Fibroblast of lung (primary cell): ENCODE data around the gene SUSD1. TPM values are rescaled to one million over a fixed set of nuclear protein-coding genes. Genes with fewer than 3 reads are reported as not detected.

ENCODE experiments used
- DNase-seq, 2 donors: peaks; one replicate each; pipeline versions ENCODE4 v3.0.0 to v3.0.0-alpha.2; 2010; ENCODE audit warnings: low read depth in 2 of 2
- H2AFZ ChIP-seq: 2 replicates; pipeline ENCODE4 v1.5.1; 2012; ENCODE audit warnings: low read length, control low read depth, inconsistent platforms
- H3K27ac ChIP-seq: 2 replicates; pipeline ENCODE4 v1.5.1; 2011; ENCODE audit warnings: low read length, control low read depth; ENCODE audit not compliant: insufficient read depth
- H3K27me3 ChIP-seq: 2 replicates; pipeline ENCODE4 v1.5.1; 2011; ENCODE audit warnings: mild to moderate bottlenecking, low read length; ENCODE audit not compliant: control insufficient read depth, insufficient read depth
- H3K36me3 ChIP-seq: 2 replicates; pipeline ENCODE4 v1.5.1; 2011; ENCODE audit warnings: low read length; ENCODE audit not compliant: control insufficient read depth, insufficient read depth
- H3K4me1 ChIP-seq: 2 replicates; pipeline ENCODE4 v1.5.1; 2011; ENCODE audit warnings: low read length; ENCODE audit not compliant: control insufficient read depth, insufficient read depth; ENCODE audit errors: extremely low read depth
- H3K4me2 ChIP-seq: 2 replicates; pipeline ENCODE4 v1.5.1; 2011; ENCODE audit warnings: low read length, control low read depth; ENCODE audit not compliant: insufficient read depth; ENCODE audit errors: extremely low read depth
- H3K4me3 ChIP-seq, 4 experiments: fragments of 200-600 bp in 1 of 4; sonication (generic) in 1 of 4; replicated peaks in 1 of 4; 2 replicates each; pipeline ENCODE4 v1.5.1; 2011 to 2016; ENCODE audit warnings: low read length in 4 of 4, low read depth in 3 of 4, mild to moderate bottlenecking in 3 of 4, control low read depth in 2 of 4, inconsistent platforms in 1 of 4, mixed read lengths in 1 of 4; ENCODE audit not compliant: insufficient read depth in 1 of 4; ENCODE audit errors: control extremely low read depth in 1 of 4
- H3K79me2 ChIP-seq: 2 replicates; pipeline ENCODE4 v1.5.1; 2012; ENCODE audit warnings: mild to moderate bottlenecking, low read length, inconsistent platforms; ENCODE audit not compliant: control insufficient read depth, insufficient read depth
- H3K9ac ChIP-seq: 2 replicates; pipeline ENCODE4 v1.5.1; 2011; ENCODE audit warnings: mild to moderate bottlenecking, low read length, control low read depth; ENCODE audit not compliant: insufficient read depth
- H3K9me3 ChIP-seq: 2 replicates; pipeline ENCODE4 v1.5.1; 2012; ENCODE audit warnings: low read depth, low read length; ENCODE audit not compliant: control insufficient read depth, insufficient read depth
- H4K20me1 ChIP-seq: 2 replicates; pipeline ENCODE4 v1.5.1; 2011; ENCODE audit warnings: low read length; ENCODE audit not compliant: control insufficient read depth, insufficient read depth; ENCODE audit errors: extremely low read depth
- EZH2 ChIP-seq: IDR thresholded peaks from 2 replicates; pipeline ENCODE4 v1.5.1; 2012; ENCODE audit warnings: low read length, control low read depth, mild to moderate bottlenecking; ENCODE audit errors: missing control alignments
- polyA plus RNA-seq, 2 donors: library from polyadenylated mRNA; depleted of rRNA in 1 of 2; stranded (reverse) in 1 of 2; unstranded in 1 of 2; fragments of >200 nt; gene quantifications; 2 replicates each; pipeline ENCODE4 v1.2.1, GENCODE V29; 2011 to 2012; ENCODE audit warnings: missing spikeins in 1 of 2
- total RNA-seq: library from RNA; depleted of rRNA; stranded (reverse); fragments of >200 nt; gene quantifications from 2 replicates; pipeline ENCODE4 v1.2.1, GENCODE V29; 2014
- TF ChIP-seq, protein P1 (sequence below), 2 donors: IDR thresholded peaks in 1 of 2; conservative IDR thresholded peaks in 1 of 2; 1 replicate in 1 of 2; 2 replicates in 1 of 2; pipeline ENCODE4 v1.5.1; 2011 to 2012; ENCODE audit warnings: low read length in 2 of 2, control low read depth in 1 of 2, inconsistent platforms in 1 of 2, low read depth in 1 of 2, mild to moderate bottlenecking in 1 of 2

Gene SUSD1
- total and polyA plus RNA-seq, 2 donors (not counting 1 experiment from before 2014, with no cell fraction given): 27.4 to 28.6 TPM

DNA sequence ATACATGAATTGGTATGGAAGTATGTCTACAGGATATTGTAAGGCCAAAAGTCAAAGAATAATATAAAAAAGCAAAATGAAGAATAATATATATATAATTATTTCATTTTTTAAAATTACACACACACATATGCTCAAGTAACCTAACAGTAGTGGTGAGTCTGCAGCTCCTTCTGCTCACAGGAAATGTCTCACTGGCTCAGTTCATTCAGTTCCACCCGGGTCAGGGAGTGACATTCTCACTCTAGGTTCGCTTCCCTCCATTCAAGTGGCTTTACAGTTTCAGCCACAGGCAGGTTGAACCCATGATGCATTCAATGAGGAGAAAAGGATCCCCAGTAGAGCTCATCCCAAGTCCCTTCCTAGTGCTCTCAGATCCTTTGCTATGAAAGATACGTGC lies 90.8 kb downstream of the SUSD1 start:
- DNase-seq: no peak
- no peaks in the 10 kb centered on the region for H4K20me1 ChIP-seq
- no peak overlapping the region for H3K4me2 ChIP-seq
- no peaks in the 10 kb centered on the region for H3K36me3 ChIP-seq
- H3K4me1 ChIP-seq: no peaks in the 10 kb centered on the region
- no peak overlapping the region for H3K9ac ChIP-seq
- TF ChIP-seq EZH2: no peak
- TF ChIP-seq, protein P1, sequence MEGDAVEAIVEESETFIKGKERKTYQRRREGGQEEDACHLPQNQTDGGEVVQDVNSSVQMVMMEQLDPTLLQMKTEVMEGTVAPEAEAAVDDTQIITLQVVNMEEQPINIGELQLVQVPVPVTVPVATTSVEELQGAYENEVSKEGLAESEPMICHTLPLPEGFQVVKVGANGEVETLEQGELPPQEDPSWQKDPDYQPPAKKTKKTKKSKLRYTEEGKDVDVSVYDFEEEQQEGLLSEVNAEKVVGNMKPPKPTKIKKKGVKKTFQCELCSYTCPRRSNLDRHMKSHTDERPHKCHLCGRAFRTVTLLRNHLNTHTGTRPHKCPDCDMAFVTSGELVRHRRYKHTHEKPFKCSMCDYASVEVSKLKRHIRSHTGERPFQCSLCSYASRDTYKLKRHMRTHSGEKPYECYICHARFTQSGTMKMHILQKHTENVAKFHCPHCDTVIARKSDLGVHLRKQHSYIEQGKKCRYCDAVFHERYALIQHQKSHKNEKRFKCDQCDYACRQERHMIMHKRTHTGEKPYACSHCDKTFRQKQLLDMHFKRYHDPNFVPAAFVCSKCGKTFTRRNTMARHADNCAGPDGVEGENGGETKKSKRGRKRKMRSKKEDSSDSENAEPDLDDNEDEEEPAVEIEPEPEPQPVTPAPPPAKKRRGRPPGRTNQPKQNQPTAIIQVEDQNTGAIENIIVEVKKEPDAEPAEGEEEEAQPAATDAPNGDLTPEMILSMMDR (conservative IDR thresholded peaks at IDR 0.05 in 1 of 2, IDR thresholded peaks at IDR 0.05 in 1 of 2; ENCODE audit: low read depth in 1 of 2, low read length in 2 of 2): no peak
- H3K79me2 ChIP-seq: no peaks in the 10 kb centered on the region
- no peak overlapping the region for H3K27ac ChIP-seq
- H2AFZ ChIP-seq: no peak overlapping the region
- H3K9me3 ChIP-seq: no peaks in the 10 kb centered on the region
- H3K4me3 ChIP-seq: no peak overlapping the region
- H3K27me3 ChIP-seq: no peaks in the 10 kb centered on the region

DNA sequence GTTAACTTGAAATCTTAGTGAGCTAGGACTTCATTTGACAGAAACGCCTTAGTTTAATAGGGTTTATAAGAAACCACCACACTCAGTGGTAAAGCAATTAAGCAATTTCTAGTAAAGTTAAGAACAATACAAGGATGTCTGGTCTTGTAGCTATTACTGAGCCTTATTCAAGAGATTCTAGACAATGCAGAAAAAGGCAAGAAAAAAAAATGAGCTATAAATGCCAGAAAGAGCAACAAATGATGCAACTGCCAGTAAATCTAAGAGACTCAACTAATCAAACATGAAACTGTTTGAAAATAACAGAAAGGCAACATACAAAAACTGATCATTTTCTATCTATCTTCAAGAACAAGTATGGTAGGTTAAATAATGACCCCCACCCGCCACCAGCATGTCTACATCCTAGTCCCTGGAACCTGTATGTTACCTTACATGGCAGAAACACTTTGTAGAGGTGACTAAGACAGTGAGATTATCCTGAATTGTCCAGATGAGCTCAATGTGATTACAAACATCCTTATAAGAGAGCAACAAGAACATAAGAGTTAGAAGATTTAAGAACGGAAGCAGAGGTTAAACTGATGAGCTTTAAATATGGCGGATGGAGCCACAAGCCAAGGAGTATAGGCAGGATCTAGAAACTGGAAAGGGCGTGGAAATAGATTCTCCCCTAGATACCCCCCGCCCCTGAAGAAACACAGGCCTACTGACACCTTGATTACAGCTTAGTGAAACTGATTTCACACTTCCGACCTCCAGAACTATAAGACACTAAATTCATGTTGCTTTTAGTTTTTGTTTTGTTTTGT lies 93.0 kb downstream of the SUSD1 start:
- H3K27ac ChIP-seq: no peak overlapping the region
- H3K4me1 ChIP-seq: no peaks in the 10 kb centered on the region
- no peak overlapping the region for H3K4me3 ChIP-seq
- H3K36me3 ChIP-seq: no peaks in the 10 kb centered on the region
- H4K20me1 ChIP-seq: no peaks in the 10 kb centered on the region
- no peak overlapping the region for H3K9ac ChIP-seq
- no peak overlapping the region for H2AFZ ChIP-seq
- H3K27me3 ChIP-seq: no peaks in the 10 kb centered on the region
- DNase-seq: peak in 1 of 2 donors; percentile 67
- H3K79me2 ChIP-seq: no peaks in the 10 kb centered on the region
- H3K4me2 ChIP-seq: no peak overlapping the region
- TF ChIP-seq EZH2: no peak
- TF ChIP-seq, protein P1 (conservative IDR thresholded peaks at IDR 0.05 in 1 of 2, IDR thresholded peaks at IDR 0.05 in 1 of 2; ENCODE audit: low read depth in 1 of 2, low read length in 2 of 2): no peak
- no peaks in the 10 kb centered on the region for H3K9me3 ChIP-seq

DNA sequence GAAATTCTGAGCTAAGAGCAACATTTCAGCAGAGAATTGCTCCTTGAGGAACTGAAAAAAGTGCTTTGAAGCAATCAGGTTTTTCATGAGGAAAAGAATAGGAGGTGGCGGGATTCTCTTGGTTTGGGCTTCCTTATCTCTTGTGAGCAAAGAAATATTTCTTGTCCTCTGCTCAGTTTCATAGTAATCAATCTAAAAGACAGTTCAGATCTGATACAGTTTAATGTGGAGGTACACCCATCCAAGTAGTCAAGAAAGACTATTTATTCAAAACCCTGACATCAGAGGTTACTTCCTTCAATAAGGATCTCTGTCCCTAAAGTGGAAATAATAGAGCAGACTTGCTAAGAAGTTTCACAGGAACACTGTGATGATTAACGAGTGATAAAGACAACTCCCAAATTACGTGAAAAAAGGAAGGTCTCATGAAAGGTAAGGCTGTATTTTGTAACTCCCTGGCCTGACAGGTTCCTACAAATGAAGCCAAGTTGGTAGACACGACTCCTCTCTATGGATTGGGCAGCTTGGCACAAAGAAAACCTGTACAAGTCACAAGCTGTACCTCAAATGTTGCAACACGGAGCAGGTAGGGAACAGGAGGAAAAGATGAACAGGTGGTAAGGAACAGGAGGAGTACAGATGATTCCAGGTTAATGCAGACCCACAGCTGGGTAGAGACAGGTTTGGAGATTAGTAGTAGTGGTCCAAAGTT lies 94.1 kb downstream of the SUSD1 start:
- H4K20me1 ChIP-seq: no peaks in the 10 kb centered on the region
- no peak overlapping the region for H3K27ac ChIP-seq
- H3K4me2 ChIP-seq: no peak overlapping the region
- H3K4me1 ChIP-seq: no peaks in the 10 kb centered on the region
- TF ChIP-seq EZH2: no peak
- TF ChIP-seq, protein P1 (conservative IDR thresholded peaks at IDR 0.05 in 1 of 2, IDR thresholded peaks at IDR 0.05 in 1 of 2; ENCODE audit: low read depth in 1 of 2, low read length in 2 of 2): no peak
- H3K9me3 ChIP-seq: no peaks in the 10 kb centered on the region
- H3K79me2 ChIP-seq: no peaks in the 10 kb centered on the region
- H3K27me3 ChIP-seq: no peaks in the 10 kb centered on the region
- DNase-seq: no peak
- no peaks in the 10 kb centered on the region for H3K36me3 ChIP-seq
- H3K4me3 ChIP-seq: no peak overlapping the region
- H2AFZ ChIP-seq: no peak overlapping the region
- no peak overlapping the region for H3K9ac ChIP-seq
